GM12892 (cell line): ENCODE data around the gene ERCC2.

Experiments used
- DNase-seq: peaks from one replicate; pipeline ENCODE4 v3.0.0; 2011; ENCODE audit not compliant: insufficient read length
- FAIRE-seq: peaks from 2 replicates; lab custom pipeline; 2011; peaks lifted over from hg19 to GRCh38; lab: Jason Lieb, UNC
- POLR2A ChIP-seq: IDR thresholded peaks from 2 replicates; pipeline ENCODE4 v1.6.1; 2011; ENCODE audit warnings: low read depth, low read length, control low read depth
- POLR2AphosphoS5 ChIP-seq: IDR thresholded peaks from 2 replicates; pipeline ENCODE4 v1.6.1; 2011; ENCODE audit warnings: low read depth, low read length, control low read depth
- TAF1 ChIP-seq: IDR thresholded peaks from 2 replicates; pipeline ENCODE4 v1.6.1; 2011; ENCODE audit warnings: low read depth, mild to moderate bottlenecking, control low read depth, low read length, borderline replicate concordance

The ERCC2 gene

DNA sequence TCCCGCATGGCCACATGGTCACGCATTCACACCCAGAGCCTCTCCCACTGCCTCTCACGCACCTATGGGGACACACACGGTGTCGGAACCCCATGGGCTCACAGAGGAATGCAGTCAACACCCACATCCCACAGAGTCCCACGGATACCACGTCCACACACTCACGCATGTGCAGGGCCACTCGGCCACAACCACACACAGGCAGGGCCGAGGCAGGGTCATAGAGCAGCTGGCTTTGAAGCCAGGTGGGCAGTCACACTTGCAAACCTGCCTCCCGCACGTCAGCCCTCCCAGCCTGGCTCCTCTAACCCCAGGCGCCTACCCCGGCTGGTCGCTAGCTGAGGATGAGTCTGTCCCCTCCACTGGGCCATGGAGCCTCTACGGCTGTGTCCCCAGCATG, 8.1 kb downstream of the ERCC2 start:
- FAIRE-seq (no peak), DNase-seq (peak; percentile 19)
- TF ChIP-seq POLR2AphosphoS5 (no peak), POLR2A (no peak), TAF1 (no peak)

DNA sequence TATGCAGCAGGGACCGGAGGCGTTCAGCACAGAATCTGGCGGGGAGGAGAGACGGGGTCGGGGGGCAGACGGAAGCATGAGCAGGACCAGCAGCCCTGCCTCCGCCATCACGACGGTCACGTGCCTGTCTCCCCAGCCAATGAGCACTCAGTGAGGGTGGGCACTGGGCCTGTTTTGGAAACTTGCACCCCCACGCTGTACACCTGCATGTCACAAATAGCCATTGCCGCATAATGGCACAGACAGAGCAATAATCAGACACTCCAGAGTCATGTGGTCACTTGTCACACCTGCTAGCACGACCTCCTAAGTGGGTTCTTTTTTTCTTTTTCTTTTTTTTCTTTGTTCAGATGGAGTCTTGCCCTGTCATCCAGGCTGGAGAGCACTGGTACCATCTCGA, 8.8 kb downstream of the ERCC2 start:
- FAIRE-seq (no peak), DNase-seq (no peak)
- TF ChIP-seq POLR2A (no peak), POLR2AphosphoS5 (no peak), TAF1 (no peak)

DNA sequence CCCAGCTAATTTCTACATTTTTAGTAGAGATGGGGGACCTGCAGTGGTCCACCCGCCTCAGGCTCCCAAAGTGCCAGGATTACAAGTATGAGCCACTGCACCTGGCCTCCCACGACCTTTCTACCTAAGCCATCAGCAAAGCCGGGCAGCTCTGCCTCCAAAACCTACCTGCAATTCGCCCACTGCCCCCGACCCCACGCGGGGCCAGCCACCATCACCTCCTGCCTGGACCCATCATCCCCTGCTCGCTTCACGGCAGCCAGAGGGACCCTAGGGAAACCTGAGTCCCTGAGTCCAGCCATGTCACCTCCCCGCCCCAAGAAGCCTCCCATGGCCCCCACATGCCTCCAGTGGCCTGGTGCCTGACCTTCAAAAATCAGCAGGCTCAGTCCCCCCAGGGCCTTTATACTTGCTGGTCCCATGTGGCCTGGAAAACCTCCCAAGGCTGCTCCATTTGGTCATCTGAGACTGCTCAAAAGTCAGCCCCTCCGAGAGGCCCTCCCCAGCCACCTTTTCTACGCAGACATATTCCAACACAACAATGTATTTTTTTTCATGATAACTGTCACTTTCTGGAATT, 12.1 kb downstream of the ERCC2 start:
- FAIRE-seq (no peak), DNase-seq (no peak)
- TF ChIP-seq TAF1 (no peak), POLR2AphosphoS5 (no peak), POLR2A (no peak)

DNA sequence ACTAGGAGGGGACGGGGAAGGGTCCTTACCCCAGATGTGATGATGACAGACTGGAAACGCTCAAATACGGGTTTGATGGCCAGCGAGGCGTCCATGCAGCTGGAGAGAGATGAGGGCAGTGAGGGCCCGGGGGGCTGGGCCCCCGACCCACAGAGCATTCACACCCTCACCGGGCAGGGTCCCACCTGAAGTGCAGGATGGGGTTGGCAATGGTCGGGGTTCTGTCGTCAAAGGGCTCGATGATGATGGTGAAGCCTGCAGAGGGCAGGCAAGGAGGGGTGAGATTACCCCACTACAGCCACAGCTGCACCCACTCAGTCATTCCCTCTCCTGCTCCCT, 13.0 kb downstream of the ERCC2 start:
- FAIRE-seq (no peak), DNase-seq (no peak)
- TF ChIP-seq TAF1 (no peak), POLR2A (no peak), POLR2AphosphoS5 (no peak)

DNA sequence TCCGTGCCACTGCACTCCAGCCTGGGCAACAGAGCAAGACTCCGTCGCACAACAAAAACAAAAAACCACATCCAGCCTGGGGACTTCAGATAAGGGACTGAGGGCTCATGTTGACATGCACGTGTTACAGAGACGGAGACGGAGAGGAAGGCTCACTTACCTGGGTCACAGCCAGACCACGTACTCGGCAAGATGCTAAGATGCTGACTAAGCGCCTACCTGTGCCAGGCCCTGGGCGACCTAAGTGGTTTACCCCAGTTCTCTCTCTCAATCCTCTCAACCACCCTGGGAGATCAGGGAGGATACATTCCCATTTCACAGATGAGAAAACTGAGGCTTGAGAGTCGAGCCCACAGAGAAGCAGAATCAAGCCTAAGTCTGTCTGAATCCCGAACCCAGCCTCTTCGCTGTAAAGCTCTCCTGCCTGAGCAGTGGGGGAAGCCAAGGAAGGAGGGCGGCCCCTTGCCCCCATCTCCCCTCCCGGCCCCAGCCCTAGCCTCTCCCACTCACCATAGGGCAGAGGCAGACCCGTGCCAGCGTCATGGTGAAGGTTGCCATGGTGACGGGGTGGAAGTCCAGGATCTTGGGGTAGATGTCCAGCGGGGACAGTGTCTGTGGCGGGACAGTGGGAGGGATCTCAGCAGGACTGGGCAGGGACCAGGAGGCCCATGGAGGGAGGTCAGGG, 13.5 kb downstream of the ERCC2 start:
- FAIRE-seq, result no peak
- no peak for TF ChIP-seq TAF1
- TF ChIP-seq POLR2A, result no peak
- no peak for TF ChIP-seq POLR2AphosphoS5
- DNase-seq, result no peak

DNA sequence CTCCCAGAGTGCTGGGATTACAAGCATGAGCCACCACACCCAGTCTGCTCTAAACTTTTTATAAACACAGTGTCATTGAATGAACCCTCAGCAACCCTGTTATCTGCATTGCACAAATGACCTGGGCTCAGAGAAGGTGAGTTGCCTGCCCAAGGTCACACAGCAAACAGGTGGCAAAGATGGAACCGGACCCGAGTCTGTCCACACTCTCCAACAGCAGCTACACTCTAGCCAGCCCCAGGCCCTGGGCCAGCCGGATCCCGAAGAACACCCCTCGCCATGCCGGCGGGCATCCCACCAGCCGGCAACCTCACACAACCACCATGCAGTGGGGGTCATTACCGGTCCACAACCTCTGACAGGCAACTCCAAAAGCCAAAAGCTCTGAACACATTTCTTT, 14.5 kb downstream of the ERCC2 start:
- FAIRE-seq (no peak), DNase-seq (no peak)
- TF ChIP-seq POLR2AphosphoS5 (no peak), POLR2A (no peak), TAF1 (no peak)

DNA sequence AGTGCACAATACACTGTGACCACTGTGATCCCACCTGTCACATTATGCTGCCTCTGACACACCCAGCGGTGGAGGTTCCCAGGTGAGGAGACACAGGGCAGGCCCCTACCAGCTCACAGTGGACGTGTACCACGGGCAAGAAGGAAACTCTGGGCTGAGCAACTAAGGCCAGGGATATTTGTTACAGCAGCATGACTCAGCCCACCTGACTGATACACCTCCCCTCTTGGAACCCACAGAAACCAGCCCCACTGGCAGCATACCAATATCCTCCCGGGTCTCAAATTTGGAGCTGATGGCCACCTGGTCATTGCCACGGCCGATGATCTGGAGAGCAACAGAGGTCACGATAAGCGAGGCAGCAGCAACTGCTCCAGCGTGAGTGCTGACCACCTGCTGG, 15.0 kb downstream of the ERCC2 start:
- FAIRE-seq (no peak), DNase-seq (no peak)
- TF ChIP-seq POLR2A (no peak), TAF1 (no peak), POLR2AphosphoS5 (no peak)

DNA sequence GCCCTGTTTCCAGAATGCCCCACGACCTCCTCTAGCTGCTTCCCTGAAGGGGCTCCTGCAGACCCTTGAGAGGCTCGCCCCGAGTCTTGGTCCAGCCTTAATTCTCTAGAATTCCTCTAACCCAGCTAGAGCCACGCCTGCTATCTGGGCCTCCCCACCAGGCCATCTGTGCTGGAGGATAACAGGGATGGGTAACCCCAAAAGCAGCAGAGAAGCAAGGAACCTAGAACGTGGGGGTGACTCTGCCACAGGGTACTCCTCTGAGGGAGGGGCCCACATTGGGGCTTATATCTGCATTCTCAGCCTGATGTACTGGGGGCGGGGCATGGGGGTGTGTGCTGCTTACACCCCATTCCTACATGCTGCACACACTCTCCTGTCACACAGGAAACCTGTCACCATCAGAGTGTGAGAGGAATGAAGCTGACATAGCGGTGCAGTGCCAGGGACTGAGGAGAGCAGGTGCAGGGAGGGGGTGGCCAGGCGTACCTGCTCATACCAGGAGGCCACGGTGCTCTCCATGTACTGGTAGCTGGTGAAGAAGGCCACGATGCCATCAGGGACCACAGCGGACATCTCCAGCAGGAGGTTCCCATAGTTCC, 16.0 kb downstream of the ERCC2 start:
- FAIRE-seq (no peak), DNase-seq (peak; percentile 22)
- no peak for TF ChIP-seq POLR2A
- no peak for TF ChIP-seq TAF1
- TF ChIP-seq POLR2AphosphoS5, result no peak

DNA sequence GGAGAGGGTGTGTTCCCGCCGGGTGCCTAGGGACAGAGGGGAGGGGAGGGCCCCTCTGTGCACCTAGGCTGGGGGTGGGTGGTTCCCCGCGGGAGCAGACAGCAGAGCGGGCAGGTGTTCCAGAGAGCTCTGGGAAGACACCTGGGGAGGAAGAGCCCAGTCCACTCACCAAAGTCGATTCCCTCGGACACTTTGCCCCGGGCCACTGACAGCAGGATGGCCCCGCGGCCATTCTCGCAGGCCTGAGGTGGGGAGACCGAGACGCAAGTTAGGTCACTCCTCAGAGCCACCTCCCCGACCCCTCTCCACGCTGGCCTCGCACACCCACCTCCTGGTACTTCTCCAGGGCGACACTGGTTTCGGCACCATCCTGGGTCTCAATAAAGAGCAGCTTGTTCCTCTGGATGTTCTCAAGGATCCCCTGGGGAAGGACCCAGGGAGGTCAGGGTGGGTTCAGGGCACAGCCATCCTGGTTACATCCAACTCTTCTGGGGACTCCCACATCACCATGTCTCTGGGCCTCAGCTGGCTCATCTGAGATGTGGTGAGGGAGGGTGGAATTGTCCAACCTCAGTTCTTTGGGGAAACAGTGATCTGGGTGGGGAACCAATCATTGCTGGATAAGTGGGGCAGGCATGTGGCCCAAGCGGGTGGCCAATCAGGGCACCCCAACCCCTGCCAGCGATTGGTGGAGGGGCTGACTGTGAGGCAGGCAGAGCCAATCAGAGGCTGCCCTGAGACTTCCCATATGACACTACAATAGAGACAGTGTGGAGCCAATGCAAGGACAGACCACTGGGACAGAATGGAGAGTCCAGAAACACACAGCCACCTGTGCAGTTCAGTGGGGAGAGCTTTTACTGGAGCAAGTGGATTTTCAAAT, 17.2 kb downstream of the ERCC2 start:
- FAIRE-seq, result no peak
- TF ChIP-seq TAF1, result no peak
- TF ChIP-seq POLR2AphosphoS5, result no peak
- no peak for TF ChIP-seq POLR2A

DNA sequence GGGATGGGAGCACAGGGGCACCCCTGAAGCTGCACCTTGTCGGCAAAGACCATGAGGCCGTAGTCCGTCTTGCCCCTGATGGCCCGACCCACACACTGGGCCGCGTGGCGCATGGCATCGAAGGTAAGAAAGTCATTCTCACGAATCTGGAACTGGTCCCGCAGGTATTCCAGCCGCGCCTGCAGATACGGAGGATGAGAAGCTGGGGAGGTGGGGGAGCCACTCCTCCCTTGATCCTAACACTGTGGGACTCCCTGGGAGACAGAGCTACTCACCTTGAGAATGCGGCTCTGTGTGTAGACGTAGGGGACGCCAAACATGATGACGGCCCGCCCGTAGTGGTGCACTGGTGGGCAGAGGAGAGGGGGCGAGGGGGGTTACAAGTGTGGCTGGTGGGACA, 17.9 kb downstream of the ERCC2 start:
- FAIRE-seq (no peak), DNase-seq (no peak)
- no peak for TF ChIP-seq TAF1
- no peak for TF ChIP-seq POLR2AphosphoS5
- TF ChIP-seq POLR2A, result no peak

More for the DNA sequence above, 17.2 kb downstream of the ERCC2 start:
- peak; percentile 19 for DNase-seq

DNA sequence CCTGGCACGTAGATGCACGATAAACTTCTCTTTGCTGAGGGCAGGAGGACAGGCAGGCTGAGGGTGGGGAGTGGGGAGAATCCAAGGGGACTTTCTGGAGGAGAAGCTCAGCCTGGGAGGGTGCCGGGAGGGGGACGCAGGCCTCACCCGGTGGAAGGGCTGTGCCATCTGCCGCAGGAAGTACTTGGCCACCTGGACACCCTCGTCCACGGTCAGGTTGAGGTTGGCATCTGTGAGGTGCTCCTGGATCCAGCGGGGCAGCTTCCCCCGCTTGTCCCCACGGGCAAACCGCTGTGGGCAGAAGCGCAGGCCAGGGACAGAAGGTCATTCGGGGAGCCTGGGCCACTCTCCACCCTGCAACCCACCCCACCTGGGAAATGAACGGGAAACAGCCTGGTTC, 18.3 kb downstream of the ERCC2 start:
- no peak for DNase-seq
- TF ChIP-seq TAF1 (no peak), POLR2A (no peak), POLR2AphosphoS5 (no peak)
- FAIRE-seq, result no peak
